GM19438 (cell line): Measurements from ENCODE around the gene IRF1.
"Not testable (repeated sequence)": the region's sequence is repeated elsewhere in the genome, so short reads cannot be mapped to it uniquely, and the experiment has no call there.

Experiments
- ATAC-seq: cut with Tn5 transposase; IDR thresholded peaks from one replicate; pipeline ENCODE4 v1.9.1; 2021; ENCODE audit warnings: low read depth; ENCODE audit not compliant: unreplicated experiment

The IRF1 gene

DNA sequence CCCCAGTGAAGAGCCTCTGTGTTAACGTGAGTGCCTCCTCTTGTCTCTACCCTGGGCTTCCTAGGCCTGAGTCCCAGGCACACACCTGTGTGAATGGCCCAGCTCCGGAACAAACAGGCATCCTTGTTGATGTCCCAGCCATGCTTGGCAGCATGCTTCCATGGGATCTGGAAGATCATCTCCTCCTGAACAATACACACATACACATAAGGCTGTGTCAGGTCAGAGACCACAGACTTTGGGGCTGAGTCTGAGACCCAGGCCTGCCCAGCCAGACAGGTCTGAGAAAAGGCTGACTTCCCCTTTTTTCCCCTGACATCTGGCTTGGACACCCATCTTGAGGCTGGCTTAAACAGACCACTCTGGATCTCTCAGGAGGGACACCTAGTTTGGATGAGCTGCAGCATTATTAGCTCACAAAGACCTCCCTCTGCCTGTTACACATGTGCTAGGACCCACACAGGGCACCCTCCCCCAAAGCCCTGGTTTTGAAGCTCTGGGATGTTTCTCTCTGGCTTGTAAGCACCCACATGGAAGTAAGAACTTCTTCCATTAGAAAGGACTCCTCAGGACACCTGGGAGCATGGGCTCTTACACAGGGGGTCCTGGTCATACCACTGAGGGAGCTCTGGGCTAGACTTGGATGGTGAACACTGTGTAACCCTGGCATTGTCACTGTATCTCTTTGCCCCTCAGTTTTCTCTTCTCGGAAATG, 2.6 kb downstream of the IRF1 start:
- no peak for ATAC-seq

DNA sequence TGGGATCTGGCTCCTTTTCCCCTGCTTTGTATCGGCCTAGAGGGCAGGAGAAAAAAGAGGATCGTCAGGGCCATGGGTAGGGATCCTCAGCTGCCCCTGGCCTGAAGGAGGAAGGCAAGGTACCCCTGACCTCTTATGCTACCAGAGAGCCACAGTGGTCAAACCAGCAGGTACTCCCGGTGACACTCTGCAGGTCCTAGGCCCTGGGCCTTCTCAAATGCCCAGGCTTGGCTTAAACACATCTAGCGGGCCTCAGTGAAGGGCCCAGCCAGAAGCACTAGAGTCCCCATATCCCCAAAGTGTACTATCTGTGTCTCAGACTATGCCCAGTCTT, 3.5 kb downstream of the IRF1 start:
- no peak for ATAC-seq

DNA sequence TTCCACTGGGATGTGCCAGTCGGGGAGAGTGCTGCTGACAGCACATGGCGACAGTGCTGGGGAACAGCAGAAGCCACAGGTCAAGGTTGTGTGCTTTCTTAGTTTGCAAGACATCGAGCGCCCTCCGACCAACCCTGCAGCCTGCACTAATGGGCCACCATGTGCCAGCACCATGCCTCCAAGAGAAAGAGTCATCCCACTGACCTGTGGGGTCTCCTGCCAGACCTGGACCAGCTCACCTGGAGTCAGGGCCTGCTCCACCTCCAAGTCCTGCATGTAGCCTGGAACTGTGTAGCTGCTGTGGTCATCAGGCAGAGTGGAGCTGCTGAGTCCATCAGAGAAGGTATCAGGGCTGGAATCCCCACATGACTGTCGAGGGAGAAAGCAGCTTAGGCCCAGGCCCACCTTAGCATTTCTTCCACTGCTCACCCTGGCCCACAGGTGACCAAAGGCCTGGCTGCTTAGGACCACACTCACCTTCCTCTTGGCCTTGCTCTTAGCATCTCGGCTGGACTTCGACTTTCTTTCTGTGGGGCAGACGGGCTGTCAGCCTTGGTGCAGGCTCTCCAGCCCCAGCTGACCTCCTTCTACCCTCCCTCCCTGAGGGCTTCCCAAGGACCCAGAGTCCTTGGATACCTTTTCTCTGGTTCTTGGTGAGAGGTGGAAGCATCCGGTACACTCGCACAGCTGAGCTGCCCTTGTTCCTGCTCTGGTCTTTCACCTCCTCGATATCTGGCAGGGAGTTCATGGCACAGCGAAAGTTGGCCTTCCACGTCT, 4.1 kb downstream of the IRF1 start:
- ATAC-seq: no peak

DNA sequence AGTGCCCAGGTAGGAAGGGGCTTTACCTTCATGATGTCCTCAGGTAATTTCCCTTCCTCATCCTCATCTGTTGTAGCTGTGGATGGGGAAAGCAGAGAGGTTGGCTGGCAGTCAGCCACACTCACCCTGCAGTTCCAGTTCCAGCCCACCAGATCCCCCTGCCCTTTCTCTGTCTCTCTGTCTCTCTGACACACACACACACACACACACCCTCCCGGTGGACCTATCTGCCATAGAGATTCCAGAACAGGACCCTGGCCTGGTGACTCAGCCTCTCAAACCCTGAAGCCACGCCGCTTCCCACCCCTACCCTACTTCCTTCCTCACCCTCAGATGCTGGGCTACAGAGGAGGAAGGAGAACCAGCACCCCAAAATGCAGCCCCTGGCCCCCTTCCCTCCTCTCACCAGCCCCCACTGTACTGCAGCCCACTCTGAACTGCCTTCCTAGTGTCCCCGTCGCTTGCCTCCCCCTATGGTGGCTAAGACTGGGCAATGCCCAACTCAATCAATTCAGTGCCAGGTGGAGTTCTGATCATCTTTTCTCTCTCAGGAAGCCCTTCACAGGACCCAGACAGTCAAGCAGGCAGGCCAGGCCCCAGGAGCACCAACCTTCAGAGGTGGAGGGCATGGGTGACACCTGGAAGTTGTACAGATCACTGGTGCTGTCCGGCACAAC, 4.8 kb downstream of the IRF1 start:
- no peak for ATAC-seq

DNA sequence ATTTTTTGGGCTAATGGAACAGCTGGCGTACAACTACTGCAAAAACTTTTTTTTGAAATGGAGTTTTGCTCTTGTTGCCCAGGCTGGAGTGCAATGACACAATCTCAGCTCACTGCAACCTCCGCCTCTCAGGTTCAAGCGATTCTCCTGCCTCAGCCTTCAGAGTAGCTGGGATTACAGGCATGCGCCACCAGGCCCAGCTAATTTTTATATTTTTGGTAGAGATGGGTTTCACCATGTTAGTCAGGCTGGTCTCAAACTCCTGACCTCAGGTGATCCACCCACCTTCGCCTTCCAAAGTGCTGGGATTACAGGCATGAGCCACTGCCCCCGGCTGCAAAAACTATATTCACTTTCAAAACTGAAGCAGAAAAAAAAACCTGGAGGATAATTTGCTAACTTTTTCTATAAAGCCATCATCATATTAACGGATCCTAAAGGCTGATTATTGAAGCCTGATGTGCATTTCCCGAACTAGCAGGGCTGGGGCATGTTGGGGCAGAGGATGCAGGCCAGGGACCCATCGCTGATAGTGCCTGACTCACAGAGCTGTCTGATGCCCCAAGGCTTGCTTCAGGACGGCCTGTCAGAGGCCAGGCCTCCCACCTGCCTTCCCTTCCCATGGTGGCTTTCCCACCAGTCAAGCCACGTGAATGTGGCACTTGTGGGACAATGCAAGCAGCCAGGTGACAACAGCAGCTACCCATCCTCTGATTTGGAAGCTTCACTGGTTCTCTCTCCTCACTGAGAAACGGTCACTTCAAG, 5.5 kb downstream of the IRF1 start:
- not testable (repeated sequence) for ATAC-seq

DNA sequence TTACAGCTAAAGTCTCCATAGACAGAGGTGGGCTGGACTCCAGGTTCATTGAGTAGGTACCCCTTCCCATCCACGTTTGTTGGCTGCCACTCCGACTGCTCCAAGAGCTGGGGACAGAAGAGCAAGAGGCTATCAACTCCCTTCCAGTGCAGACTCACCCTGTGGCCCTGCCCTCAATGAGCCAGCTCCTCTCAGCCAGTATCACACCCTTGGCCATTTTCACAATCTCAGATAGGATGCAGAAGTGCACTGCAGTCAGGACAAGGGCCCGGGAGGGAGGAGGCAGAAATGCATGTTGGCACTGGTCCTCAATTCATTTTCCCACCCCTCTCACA, 6.2 kb downstream of the IRF1 start:
- ATAC-seq: no peak

DNA sequence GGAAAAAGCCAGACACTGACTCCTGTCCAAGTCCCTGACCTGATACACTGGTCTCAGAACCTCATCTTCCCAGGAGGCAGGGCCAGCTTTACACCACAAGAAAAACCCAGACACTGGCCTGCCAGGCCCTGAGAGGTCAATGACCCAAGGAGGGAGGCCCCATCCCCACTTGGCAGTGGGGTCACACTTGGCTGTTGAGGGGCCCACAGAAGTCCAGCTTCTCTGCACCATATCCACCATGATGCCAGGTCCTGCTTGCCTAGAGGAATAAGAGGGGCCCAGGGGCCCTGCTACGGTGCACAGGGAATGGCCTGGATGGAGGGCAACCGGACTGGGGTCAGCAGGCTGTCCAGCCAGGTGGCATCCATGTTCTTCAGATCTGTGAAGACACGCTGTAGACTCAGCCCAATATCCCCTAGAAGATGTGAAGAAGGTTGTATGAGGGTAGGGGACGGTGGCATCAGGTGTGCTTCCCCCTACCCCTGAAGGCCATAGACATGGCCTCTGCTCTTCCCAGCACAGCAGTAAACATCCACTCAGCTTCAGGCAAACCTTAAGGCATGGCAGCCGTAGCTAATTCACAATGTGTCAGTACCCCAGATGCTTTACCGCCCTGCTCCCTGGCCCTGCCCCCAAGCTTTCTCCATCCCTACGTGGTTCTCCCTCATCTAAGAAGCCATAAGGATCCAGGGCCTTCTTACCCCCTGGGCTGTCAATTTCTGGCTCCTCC, 6.7 kb downstream of the IRF1 start:
- no peak for ATAC-seq

DNA sequence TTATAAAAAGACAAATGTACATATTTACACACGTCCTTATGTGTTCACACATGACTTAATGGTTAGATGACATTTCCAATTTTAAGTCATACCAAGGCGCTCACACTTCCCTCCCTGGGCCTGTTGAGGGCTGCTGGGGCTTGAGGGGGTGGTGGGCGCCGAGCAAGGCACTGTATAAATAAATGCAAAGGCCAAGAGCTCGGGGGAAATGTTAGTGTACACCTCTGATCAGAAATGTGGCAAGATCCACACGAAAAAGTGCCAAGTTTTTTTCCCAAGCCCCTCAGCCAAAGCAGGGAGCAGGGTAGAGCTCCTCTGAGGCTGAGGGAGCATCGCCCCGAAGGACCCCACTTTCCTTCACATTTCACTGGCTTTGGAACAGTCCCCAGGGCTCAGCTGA, 7.5 kb downstream of the IRF1 start:
- no peak for ATAC-seq

DNA sequence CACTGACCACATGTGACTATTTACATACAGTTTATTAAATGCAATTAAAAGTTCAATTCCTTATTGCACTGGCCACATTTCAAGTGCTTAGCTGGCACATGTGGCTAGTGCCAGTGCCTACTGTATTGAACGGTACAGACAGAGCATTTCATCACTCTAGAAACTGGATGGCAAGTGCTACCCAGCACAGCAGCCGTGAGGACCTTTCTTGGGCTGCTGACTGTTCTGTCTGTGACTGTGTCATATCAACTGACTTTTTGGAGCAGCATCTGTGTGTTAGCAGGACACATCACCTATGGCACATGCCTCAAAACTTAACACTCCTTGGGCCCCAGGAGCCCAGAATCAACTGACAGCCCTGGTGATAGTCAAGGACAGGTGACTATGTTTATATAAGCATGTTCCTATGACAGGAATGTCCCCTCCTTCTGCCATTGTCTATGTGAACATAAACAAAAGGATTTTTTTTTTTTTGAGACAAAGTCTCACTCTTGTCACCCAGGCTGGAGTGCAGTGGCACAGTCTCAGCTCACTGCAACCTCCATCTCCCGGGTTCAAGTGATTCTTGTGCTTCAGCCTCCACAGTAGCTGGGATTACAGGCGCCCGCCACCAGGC, 8.9 kb downstream of the IRF1 start:
- ATAC-seq: no peak

DNA sequence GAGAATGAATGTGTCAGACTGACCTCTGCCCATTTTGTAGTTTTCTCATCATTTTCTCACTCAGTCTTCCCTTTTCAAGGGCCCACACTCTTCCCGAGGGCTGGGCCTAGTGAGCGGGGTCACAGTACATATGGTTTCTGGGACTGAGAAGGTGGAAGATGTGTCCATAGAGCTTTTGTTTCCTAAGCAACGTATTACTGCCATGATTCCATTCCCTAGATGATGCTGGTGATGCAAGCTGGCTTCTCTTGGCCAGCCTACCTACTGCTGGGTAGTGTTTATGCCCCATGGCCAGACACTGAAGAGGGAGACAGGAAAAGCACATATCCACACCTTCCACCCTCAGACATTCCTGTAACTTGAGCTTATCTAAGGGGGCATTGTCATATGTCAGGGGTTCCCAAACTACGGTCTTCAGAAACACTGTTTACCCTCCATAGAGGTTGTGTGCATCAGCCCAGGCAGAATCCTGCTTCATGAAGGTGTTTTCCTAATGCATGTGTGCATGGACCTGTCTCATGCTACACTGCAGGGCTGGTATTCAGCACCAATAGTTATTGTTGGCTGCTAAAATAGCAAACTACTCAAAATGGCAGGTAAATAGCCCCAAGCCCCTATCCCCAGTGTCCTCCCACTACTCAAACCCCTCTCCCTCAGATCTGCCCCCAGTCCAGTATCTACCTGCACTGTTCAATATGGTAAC, 9.5 kb downstream of the IRF1 start:
- ATAC-seq: no peak

DNA sequence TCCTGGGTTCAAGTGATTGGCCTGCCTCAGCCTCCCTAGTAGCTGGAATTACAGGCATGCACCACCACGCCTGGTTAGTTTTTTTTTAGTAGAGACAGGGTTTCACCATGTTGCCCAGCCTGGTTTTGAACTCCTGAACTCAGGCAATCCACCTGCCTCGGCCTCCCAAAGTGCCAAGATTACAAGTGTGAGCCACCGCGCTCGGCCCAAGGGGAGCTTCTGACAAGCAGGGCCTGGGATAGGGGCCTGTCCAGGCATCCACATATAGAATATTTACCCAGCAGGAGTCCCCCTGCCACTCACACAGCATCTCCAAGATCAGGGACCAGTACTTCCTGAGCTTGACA, 10.1 kb downstream of the IRF1 start:
- ATAC-seq: no peak

DNA sequence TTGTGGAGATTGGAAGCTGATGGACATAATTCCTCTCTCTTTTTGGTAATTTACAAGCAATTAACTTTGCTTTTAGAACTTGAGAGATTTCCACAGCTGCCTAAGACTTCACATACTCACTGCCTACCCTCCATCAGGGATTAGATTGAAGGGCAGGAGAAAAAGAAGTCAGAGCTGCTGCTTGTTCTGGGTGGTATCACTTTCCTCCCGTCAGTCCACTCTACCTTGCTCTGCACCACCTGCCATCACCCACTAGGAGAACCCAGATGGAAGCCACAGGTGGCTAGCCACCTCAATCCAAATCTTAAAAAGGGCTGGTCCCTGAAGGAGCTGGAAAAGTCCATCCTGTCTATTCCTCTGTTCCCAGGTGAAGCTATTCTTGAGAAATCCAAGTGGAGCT, 10.5 kb downstream of the IRF1 start:
- no peak for ATAC-seq

DNA sequence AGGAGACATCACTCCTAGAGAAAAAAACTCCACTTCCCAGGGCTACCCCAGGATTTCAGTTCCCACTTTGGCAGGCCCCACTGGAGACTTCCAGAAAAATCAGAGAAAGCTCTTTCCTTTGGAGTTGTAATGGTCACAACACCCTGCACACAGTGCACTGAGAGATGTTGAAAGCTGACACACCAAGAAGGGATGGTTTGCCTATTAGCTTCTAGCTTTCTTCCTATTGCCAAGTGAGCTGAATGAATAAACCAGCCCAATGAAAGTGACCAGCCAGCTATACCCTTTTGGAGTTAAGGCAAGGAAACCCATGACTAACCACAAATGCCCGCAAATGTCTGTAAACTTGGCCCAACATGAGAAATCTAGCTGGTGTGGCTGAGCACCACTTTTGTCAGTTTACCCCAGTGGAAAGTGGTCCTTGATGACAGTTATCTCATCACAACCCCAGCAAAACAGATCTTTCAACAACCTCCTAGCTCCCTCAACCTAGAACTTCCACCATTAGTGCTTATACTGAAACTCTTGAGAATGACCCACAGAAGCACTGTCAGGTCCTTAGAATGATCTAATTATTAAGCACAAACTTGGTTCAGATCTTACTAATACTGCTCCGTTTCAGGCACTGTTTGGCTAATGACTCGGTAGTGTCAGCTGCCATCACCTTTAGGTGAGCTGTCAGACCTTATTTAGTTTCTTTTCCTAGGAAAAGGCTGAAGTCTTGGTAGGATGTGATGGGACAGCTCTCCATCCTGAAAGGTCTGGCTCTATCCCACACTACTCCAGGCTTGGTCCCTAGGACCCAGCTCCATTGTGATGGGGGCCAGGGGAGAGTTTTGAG, 11.2 kb downstream of the IRF1 start:
- no peak for ATAC-seq

DNA sequence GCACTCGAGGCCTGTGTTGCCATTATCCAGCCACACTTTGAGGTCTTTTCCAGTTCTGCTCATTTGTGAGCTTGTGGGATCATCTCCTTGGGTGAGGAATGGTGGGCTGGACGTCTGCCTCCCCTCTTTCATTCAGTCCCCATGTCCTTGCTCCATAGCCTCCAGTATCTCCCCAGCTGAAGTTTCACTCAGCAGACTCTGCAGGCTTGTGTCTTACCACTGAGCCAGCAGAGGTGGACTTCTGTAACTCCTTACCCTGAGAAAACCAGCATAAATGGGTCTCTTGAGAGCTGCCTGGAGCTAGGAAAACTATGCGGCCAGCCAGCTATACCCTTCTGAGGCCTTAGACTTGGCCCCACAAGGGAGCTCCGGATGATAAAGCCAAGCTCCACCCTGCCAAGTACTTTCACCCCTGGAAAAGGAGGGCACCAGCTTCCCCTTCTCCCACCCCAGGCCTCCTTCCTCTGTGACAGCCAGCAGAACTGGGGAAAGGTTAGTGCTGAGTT, 12.2 kb downstream of the IRF1 start:
- no peak for ATAC-seq

DNA sequence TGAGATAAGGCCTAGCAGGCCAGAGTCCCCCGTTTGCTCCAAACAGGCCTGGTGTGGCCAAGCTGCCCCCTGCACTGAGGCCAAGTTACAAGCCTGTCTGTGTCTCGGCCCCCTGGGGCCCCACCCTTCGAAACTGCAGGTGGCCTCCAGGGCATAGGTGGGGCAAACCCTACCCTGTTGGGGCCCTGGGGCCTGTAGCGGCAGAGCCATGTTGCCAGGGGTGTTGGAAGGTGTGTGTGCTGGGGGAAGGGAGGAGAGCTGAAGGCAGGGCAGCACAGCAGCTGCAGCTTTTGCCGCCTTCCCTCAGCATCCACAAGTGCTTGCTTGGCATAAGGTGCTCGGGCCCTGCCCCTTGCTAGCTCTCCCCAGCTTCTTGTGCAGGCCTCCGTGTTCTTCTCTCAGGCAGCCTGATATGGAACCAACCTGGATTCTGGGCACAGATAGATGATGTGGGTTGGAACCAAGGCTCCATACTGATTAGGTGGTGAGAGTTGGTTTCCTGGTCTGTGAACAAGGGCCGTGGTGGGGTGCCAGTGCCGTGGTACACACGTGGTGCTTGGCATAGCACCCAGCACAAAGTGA, 12.7 kb downstream of the IRF1 start:
- ATAC-seq: no peak

DNA sequence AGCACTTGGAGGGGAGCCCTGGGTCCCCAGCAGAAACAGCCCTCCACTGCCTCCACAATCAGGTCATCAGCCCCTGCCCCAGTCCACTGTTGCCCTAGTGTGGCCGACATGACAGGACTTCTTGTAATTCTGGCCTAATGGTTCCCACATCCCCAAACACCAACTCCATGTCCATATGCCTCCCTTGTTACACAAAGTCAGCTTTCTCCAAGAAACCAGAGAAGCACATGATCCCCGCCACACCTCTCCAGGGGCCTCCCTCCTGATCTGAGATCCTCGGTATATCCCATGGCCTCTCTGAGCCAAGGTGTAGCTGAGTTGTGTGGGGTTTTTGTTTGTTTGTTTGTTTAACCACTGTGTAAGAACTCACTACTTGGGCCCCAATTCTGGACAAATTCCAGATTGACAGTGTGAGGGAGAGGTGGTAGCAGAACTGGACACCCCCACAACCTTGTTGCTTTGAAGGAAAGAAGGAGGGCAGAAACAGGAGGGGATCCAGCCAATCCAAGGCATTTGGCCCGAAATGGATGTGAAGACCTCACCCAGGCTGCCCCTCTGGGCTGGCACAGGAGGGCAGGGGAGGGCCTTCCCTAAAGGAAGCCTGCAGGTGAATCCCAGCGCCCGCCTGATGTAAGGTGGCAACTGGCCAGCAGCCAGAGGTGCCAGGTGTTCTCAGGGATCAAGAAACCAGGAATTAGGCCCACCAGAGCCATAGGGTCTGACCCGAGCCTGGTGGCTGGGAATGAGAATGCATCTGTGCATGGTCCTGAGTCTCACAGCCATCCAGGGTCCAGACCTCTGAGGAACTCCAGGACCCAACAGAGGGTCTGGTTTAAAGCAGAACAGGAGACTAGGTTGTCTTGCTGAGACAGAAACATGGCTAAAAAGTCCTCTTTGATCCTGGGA, 13.4 kb downstream of the IRF1 start:
- no peak for ATAC-seq
